HepG2 (cell line): Measurements from ENCODE around the gene CELF4.

Experiments
- ELK4 ChIP-seq: sonication (generic); formaldehyde crosslinking; IDR thresholded peaks from 2 replicates; pipeline ENCODE4 v1.9.0; 2021; ENCODE audit warnings: missing genetic modification reagents, borderline replicate concordance
- GRHL1 ChIP-seq: sonication (generic); formaldehyde crosslinking; conservative IDR thresholded peaks from 2 replicates; pipeline ENCODE4 v1.8.0; 2022; ENCODE audit warnings: missing genetic modification reagents
- POLR2AphosphoS5 ChIP-seq: IDR thresholded peaks from 2 replicates; pipeline ENCODE4 v1.6.1; 2012; ENCODE audit warnings: low read depth, low read length
- RFXANK ChIP-seq: IDR thresholded peaks from 2 replicates; pipeline ENCODE4 v1.6.1; 2016
- YY1 ChIP-seq: IDR thresholded peaks from 2 replicates; pipeline ENCODE4 v1.6.1; 2011; ENCODE audit warnings: low read length, low read depth, moderate library complexity, mild to moderate bottlenecking; ENCODE audit not compliant: insufficient read depth, insufficient replicate concordance
- ZNF800 ChIP-seq: sonication (generic); formaldehyde crosslinking; IDR thresholded peaks from 2 replicates; pipeline ENCODE4 v1.4.0; 2020; ENCODE audit warnings: missing genetic modification reagents

GRCh38 chr18:37207343-37207742, 358.3 kb downstream of the CELF4 start:
- TF ChIP-seq YY1 = no peak
- no peak for TF ChIP-seq ELK4 (CRISPR knock-in tag)
- no peak for TF ChIP-seq POLR2AphosphoS5
- no peak for TF ChIP-seq GRHL1 (CRISPR knock-in tag)
- no peak for TF ChIP-seq ZNF800 (CRISPR knock-in tag)
- no peak for TF ChIP-seq RFXANK
